Measurements from ENCODE around the gene DNM3.

The DNM3 gene

DNA sequence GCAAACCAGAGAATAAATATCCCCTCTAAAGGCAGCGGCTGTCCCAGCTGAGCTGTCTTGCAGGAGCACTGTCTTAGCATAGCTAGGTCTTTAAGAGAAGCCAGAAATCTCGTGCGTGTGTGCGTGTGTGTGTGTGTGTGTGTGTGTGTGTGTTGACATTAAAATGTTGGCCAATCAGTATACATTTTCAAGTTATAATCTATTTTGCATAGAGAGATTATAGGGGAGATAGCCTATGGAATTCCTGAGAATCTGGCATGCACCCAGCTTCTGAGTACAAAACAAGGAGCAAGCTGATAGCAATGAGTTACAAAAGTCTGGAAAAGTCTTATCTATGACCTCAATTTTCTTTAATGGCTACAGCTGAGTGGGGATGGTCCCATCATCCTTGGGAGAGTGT, 42.1 kb upstream of the DNM3 start:
- TF ChIP-seq, protein P1, sequence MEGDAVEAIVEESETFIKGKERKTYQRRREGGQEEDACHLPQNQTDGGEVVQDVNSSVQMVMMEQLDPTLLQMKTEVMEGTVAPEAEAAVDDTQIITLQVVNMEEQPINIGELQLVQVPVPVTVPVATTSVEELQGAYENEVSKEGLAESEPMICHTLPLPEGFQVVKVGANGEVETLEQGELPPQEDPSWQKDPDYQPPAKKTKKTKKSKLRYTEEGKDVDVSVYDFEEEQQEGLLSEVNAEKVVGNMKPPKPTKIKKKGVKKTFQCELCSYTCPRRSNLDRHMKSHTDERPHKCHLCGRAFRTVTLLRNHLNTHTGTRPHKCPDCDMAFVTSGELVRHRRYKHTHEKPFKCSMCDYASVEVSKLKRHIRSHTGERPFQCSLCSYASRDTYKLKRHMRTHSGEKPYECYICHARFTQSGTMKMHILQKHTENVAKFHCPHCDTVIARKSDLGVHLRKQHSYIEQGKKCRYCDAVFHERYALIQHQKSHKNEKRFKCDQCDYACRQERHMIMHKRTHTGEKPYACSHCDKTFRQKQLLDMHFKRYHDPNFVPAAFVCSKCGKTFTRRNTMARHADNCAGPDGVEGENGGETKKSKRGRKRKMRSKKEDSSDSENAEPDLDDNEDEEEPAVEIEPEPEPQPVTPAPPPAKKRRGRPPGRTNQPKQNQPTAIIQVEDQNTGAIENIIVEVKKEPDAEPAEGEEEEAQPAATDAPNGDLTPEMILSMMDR (IDR thresholded peaks at IDR 0.05), result no peak

DNA sequence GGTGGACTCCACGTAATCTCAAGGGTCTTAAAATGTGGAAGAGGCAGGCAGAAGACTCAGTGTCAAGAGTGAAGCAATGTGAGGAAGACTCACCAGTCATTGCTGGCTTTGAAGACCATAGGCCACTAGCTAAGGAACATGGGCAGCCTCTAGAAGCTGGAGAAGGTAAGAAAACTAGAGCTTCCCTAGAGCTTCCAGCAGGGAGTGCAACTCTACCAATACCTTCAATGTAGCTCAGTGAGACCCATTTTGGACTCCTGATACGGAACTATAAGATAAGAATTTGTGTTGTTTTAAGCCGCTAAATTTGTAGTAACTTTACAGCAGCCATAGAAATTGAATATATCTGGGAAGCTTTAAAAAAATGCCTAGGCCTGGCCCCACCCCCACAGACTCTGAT, 41.0 kb upstream of the DNM3 start:
- TF ChIP-seq, protein P1 (IDR thresholded peaks at IDR 0.05), result no peak

DNA sequence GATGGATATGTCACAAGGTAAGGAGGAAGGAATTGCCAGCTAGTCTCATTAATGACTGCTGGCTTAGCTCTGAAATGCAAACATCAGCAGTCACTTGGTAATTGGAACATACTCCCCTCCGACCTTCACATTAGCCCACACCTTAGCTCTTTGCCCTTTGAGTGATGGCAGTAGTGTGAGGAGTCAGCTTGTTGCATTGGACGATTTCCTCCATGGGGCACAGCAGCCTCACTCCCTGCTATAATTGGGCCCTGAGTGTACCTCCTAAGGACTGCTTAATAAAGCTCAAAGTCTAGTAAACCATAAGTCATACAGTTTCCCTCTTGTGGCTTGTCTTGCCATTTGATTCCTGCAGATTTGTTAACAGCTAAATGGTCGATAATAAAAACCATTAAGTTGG, 40.4 kb upstream of the DNM3 start:
- TF ChIP-seq, protein P1 (IDR thresholded peaks at IDR 0.05), result no peak

DNA sequence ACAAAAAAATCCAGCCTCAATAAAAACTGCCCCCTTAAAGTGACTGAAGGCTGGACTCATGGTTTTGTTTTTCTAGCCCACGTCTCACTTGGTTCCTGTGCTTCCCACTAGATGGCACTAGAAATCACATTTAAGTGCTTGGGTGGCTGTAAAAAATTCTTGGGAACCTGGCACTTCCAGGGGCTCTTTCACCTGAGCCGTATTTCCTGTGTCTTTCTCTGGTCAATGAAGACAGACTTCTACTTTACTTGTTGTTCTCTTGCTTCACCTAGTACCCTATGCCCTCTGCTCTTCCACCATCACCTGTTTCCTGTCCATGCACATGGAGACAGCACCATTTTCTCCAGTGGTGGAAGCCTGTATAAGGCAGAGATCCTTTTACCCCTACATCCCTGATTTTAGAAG, 39.8 kb upstream of the DNM3 start:
- TF ChIP-seq, protein P1 (IDR thresholded peaks at IDR 0.05), result peak; percentile 88

DNA sequence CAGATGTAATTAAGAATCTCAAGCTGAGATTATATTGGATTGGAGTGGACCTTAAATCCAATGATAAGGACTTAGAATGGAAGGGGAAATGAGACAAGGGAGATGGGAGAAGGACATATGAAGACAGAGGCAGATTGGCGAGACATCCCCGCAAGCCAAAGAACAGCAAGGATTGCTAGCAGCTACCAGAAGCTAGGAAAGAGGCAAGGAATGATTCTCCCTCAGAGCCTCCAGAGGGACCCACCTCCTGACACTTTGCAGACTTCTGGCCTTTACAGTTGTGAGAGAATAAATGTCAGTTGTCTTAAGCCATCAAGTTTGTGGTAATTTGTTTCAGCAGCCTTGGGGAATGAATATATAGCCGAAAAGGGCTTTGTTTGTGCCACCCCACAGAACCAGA, 39.1 kb upstream of the DNM3 start:
- TF ChIP-seq, protein P1 (IDR thresholded peaks at IDR 0.05), result no peak

DNA sequence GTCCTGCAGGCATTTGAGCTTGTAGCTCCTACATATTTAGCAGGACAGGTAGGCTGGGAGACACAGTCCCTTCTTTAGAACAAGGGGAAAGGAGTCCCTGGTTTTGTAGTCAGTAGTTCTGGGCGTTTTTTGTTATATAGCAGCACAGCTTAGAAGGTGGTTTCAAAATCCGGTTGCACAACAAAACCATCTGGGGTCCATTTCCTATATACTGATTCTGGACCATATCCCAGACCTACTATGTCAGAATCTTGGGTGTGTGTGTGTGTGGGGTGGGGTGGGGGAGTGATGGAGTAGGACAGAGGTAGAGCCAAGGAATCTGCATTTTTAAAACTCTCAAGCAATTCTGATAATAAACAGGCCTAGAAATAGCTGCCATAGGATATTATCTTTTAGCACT, 38.3 kb upstream of the DNM3 start:
- TF ChIP-seq, protein P1 (IDR thresholded peaks at IDR 0.05), result no peak

DNA sequence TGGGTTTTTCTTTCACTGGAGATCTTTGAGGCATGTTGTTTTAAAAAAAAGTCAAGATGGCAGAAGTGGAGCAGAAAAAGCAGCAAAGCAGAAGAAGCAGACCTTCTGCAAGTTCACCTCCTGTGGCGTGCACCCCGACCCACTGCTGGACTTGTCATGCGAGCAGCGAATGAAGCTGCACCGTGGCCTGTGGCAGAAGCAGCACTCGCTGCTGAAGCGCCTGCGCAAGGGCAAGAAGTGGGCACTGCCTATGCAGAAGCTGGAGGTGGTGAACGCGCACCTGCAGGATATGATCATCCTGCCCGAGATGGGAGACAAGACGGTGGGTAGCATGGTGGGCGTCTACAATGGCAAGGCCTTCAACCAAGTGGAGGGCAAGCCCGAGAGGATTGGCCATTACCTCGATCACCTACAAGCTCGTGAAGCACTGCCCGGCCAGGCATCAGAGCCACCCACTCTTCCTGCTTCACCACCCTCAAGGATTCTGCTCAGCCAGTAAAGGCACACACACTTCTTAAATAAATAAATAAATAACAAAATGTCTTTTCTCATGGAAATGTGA, 37.8 kb upstream of the DNM3 start:
- TF ChIP-seq, protein P1 (IDR thresholded peaks at IDR 0.05), result no peak

All from LNCAP (cell line).